K562 (cell line): ENCODE measurements around the gene ZNF74. TPM values are rescaled to one million over a fixed set of nuclear protein-coding genes. Genes with fewer than 3 reads are reported as not detected.
A peak's percentile ranks its signal among the peaks of the same experiment; 100 is the strongest.

Experiments
- CEBPB ChIP-seq: fragments of 450-650 bp; IDR thresholded peaks from 2 replicates; pipeline ENCODE4 v1.6.1; 2016; ENCODE audit warnings: missing genetic modification characterization, missing compliant biosample characterization
- CREM ChIP-seq: IDR thresholded peaks from 2 replicates; pipeline ENCODE4 v1.6.1; 2014; ENCODE audit warnings: antibody characterized with exemption, low read depth
- FIP1L1 ChIP-seq: fragments of 200-400 bp; formaldehyde crosslinking; IDR thresholded peaks from 2 replicates; pipeline ENCODE4 v1.6.1; 2018; ENCODE audit warnings: mild to moderate bottlenecking, low read depth, low read length; ENCODE audit not compliant: poor library complexity, severe bottlenecking
- GMEB1 ChIP-seq: fragments of 250-450 bp; sonication (Bioruptor Pico); IDR thresholded peaks from 2 replicates; pipeline ENCODE4 v1.4.0; 2020; ENCODE audit warnings: mild to moderate bottlenecking
- KDM2B ChIP-seq: fragments of 250-450 bp; sonication (Bioruptor Pico); IDR thresholded peaks from 2 replicates; pipeline ENCODE4 v1.8.0; 2021; ENCODE audit warnings: mild to moderate bottlenecking, moderate library complexity
- MAZ ChIP-seq, 2 experiments: fragments of 450-650 bp in 1 of 2; sonication (generic) in 1 of 2; formaldehyde crosslinking; IDR thresholded peaks in 1 of 2; conservative IDR thresholded peaks in 1 of 2; 2 replicates each; pipeline versions ENCODE4 v1.4.0 to v1.5.0; 2020; ENCODE audit warnings: mild to moderate bottlenecking in 1 of 2, missing genetic modification reagents in 1 of 2
- RREB1 ChIP-seq: fragments of 250-450 bp; sonication (Bioruptor Pico); IDR thresholded peaks from 2 replicates; pipeline ENCODE4 v1.4.0; 2020
- RUNX1 ChIP-seq: sonication (generic); IDR thresholded peaks from 2 replicates; pipeline ENCODE4 v1.6.1; 2016; ENCODE audit warnings: antibody characterized with exemption, low read depth
- SMC3 ChIP-seq: conservative IDR thresholded peaks from 2 replicates; pipeline ENCODE4 v1.6.1; 2011; ENCODE audit warnings: low read depth, low read length, improper control_type of control experiment; ENCODE audit not compliant: insufficient read depth
- THAP7 ChIP-seq: fragments of 250-450 bp; sonication (Bioruptor Pico); IDR thresholded peaks from 2 replicates; pipeline ENCODE4 v1.5.0; 2021
- ZKSCAN3 ChIP-seq: fragments of 250-450 bp; sonication (Bioruptor Pico); IDR thresholded peaks from 2 replicates; pipeline ENCODE4 v1.4.0; 2020
- ZMIZ1 ChIP-seq, 2 experiments: fragments of 150-350 bp in 1 of 2; IDR thresholded peaks; 2 replicates each; pipeline ENCODE4 v1.6.1; 2012 to 2016; ENCODE audit warnings: low read depth in 2 of 2, low read length in 2 of 2, mild to moderate bottlenecking in 1 of 2, moderate library complexity in 1 of 2
- ZNF57 ChIP-seq: fragments of 450-650 bp; formaldehyde crosslinking; IDR thresholded peaks from 2 replicates; pipeline ENCODE4 v1.4.0; 2020; ENCODE audit warnings: mild to moderate bottlenecking, moderate library complexity
- polyA plus RNA-seq, 8 experiments: library from polyadenylated mRNA; depleted of rRNA in 4 of 8; stranded (reverse) in 5 of 8; unstranded in 3 of 8; fragments of >200 nt; fragmentation: Nextera tagmentation in 2 of 8; fragmentation: Illumina TruSeq in 1 of 8; extraction: Ambion mirVana in 2 of 8; extraction: Trizol in 1 of 8; gene quantifications; 2 replicates each; pipeline versions ENCODE4 v1.2.1 to v1.2.3, GENCODE V29; 2011 to 2014; ENCODE audit warnings: inconsistent platforms in 1 of 8, missing spikeins in 1 of 8
- total RNA-seq, 7 experiments: library from RNA; depleted of rRNA in 6 of 7; stranded (reverse); fragments of >200 nt in 6 of 7; fragmentation: Illumina TruSeq in 2 of 7; extraction: Trizol in 2 of 7; gene quantifications; 2 replicates each; pipeline versions ENCODE4 v1.2.1 to v1.2.3, GENCODE V29; 2011 to 2021; ENCODE audit warnings: low replicate concordance in 1 of 7

The ZNF74 gene
- total and polyA plus RNA-seq, 9 of the 15 experiments (the other 6 are each of a cell fraction or from before 2014, with no cell fraction given): 2.4 to 53.5 (median 31.5) TPM

GRCh38 chr22:20418211-20418788, 24.3 kb downstream of the ZNF74 start (continued):
- TF ChIP-seq MAZ (CRISPR knock-in tag; conservative IDR thresholded peaks at IDR 0.05 in 1 of 2, IDR thresholded peaks at IDR 0.05 in 1 of 2) (peak; percentile 95 to 97), RREB1 (CRISPR knock-in tag) (peak; percentile 90), CREM (peak; percentile 30; the same call in 1 of the 2 replicates), ZKSCAN3 (CRISPR knock-in tag) (no peak), ZMIZ1 (IDR thresholded peaks at IDR 0.05; ENCODE audit: low read depth in 2 of 2, low read length in 2 of 2) (peak in 1 of 2 experiments; percentile 79; a peak in 1 of 4 replicates), ZNF57 (CRISPR knock-in tag) (peak; percentile 84; the same call in 1 of the 2 replicates), RUNX1 (peak; percentile 29; the same call in 1 of the 2 replicates), GMEB1 (CRISPR knock-in tag) (0 out of 2 replicates have a peak, but pooled peaks have one; percentile 11), SMC3 (peak; percentile 100), THAP7 (CRISPR knock-in tag) (peak; percentile 83; the same call in 1 of the 2 replicates), CEBPB (tag) (0 out of 2 replicates have a peak, but pooled peaks have one; percentile 7), FIP1L1 (peak; percentile 98), KDM2B (CRISPR knock-in tag) (peak; percentile 99)
